Medulla oblongata (tissue), 1 donor: Measurements from ENCODE around the gene GRIK1.
"Not testable (repeated sequence)": the region's sequence is repeated elsewhere in the genome, so short reads cannot be mapped to it uniquely, and the experiment has no call there.

Experiments
- DNase-seq: peaks from one replicate; pipeline ENCODE4 v3.0.0-alpha.2; 2015; ENCODE audit errors: extremely low spot score

The GRIK1 gene

DNA sequence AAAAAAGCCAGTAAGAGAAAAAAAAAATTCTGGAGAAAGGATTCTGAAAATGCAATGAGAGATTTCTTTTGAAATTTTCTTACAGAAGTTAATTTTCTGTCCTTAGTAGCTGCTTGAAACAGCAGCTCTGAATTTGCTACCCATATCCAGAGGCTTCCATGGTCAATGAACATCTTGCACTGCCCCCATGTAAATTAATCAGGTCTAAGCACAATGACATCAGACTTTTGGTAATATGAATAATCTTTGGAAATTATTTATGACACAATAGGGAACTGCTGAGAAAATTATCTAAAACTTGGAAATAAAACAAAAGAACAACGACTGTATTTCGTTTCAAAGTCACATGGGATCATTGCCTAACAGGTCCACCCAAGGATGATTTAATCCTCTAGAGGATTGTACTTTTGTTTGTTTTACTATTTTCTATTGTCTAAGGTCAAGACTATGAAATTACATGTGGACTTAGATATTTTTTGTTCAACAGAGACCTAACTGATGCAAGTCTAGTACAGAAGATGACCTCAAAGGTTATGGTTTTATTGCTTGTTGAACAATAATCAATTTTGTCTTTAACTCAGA lies 328.9 kb downstream of the GRIK1 start:
- no peak for DNase-seq

DNA sequence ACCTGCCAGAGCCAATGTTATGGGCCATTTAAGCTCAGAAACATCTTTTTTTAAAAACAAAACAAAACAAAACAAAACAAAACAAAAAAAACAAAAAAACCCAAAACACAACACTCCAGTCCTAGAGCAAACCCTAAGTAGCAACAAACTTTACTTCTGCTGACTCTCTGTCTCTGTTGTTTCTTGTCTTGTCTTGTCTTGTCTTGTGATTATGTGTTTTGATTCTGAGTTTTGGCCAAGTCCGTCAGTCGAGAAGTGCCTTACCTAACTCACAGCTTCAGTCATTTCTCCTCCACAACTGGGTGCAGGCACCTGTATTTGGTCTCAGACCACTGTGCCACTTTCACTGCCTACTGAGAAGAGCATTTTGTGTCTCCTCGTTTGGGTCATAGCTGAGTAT lies 333.2 kb downstream of the GRIK1 start:
- no peak for DNase-seq

DNA sequence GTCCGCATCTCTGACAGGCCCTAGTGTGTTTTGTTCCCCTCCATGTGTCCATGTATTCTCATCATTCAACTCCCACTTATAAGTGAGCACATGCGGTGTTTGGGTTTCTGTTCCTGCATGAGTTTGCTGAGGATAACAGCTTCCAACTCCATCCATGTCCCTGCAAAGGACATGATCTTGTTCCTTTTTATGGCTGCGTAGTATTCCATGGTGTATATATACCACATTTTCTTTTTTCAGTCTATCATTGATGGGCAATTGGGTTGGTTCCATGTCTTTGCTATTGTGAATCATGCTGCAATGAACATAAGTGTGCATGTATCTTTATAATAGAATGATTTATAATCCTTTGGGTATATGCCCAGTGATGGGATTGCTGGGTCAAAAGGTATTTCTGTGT lies 334.6 kb downstream of the GRIK1 start:
- not testable (repeated sequence) for DNase-seq

DNA sequence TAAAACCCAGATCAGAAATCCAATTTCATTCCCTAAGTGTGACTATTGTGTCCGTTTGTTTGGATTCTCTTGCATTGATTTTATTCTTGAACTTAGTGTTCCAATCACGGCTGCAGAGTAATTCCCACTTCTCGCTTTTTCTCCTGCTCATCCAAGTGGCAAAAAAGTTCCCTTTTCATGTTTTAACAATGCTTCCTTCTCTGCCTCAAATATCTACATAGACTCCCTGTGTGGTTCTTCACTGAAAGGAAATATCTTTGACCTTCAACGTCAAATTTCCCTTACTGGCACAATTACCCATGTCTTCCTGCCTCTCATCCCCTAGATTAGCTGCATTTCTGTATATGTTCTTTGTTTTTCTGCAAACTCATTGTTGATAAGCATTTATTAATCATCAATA lies 335.7 kb downstream of the GRIK1 start:
- DNase-seq = no peak

DNA sequence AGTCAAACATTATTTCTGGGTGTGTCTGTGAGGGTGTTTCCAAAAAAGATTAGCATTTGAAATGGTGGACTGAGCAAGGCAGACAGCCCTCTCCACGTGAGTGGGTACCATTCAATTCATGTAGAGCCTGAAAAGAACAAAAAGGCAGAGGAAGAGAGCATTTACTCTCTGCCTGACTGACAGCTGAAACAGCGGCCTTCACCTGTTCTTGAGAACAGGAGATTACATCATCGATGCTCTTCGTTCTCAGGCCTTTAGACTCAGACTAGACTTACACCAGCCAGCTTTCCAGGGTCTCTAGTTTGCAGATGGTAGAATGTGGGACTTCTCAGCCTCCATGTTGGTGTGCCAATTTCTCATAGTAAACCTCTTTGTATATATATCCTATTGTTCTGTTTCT lies 338.7 kb downstream of the GRIK1 start:
- no peak for DNase-seq

DNA sequence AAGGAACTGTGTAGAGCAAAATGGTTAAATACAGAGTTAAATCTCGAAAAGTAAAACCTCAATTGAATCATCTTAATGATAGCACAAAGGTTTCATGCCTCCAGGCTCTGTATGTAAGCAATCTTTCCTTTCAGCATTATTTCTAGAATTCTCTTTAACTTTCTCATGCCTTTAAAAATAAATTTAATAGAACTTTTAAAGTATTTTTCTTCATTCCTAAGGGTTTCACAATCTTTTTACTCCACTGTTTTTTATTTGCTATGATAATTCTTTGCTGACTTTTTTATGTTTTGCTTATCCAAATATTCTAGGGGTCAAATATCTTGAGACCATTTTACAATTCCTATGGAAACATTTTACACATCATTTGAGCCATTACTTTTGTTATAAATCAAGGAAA lies 353.1 kb downstream of the GRIK1 start:
- no peak for DNase-seq

DNA sequence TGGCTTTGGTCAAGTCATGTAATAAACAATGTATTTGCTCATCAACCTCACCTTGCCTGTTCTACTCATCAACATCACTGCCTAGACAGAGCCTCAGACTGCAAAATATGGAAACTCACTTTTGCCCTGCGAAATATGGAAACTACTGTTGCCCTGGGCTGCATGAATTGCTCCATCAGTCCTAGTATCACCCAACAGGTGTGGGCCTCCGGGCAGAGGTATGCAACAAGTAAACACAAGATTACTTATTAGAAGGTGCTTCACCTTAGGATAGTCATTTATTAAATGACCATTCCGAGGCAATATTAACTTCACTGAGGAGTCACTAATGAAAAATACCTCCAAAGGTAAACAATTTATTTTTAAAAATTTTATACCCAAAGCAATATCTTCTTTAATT lies 354.3 kb downstream of the GRIK1 start:
- no peak for DNase-seq

DNA sequence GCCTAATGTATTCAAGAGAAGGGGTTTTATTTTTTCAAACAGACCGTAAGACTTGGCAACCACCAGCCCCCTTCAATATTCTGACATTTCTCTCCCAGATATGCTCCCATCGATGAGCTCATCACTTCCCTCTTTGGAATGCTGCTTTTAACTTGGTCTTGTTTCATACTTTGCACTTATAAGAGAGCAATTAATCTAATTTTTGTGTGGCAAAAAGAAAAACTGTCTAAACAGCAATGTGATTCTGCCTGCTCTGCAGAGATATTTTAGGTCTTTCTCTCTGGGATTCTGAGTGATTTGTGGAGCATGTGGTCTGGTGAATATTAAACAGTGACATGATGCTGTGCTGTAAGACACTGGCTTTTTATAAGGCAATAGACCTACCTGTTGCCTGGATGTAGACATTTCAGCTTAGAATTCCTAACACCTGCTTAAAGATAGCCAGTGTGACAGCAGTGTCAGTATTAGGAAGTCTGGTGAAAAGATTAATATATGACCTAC lies 356.3 kb downstream of the GRIK1 start:
- DNase-seq = no peak

DNA sequence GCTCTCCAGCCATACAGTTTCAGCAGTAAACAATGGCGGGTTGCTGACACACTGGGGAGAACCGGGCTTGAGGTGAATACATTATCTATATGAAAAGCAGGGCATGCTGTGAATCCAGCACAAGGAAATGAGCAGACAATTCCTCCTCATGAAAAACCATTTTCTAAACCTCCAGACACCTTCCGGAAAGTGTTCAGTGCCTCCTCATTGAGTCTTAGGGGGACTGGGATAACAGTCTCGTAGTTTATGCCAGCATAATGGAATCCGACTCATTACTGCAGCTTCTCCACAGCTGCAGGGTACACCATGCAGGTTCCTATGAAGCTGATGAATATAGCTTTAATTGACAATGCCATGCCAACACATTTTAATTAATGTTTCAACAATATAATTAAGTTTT lies 356.9 kb downstream of the GRIK1 start:
- DNase-seq = no peak

DNA sequence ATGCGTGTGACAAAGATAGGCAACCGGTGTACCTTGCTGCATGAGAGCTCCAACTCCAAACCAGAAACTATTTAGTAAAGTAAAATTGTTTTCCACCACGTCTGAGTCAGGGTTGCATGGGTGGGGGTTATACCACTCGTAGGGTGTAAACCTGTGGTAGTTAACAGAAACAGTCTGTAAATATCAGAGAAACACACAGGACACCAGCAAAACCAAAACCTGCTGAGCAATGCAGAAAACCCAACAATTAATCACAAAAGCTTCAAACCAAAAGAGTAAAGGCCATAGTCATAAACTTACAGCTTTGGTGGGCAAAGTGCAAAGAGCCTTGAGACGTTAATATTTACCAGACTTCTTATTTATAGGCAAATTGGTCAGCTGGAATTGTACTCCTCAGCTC lies 358.4 kb downstream of the GRIK1 start:
- no peak for DNase-seq

DNA sequence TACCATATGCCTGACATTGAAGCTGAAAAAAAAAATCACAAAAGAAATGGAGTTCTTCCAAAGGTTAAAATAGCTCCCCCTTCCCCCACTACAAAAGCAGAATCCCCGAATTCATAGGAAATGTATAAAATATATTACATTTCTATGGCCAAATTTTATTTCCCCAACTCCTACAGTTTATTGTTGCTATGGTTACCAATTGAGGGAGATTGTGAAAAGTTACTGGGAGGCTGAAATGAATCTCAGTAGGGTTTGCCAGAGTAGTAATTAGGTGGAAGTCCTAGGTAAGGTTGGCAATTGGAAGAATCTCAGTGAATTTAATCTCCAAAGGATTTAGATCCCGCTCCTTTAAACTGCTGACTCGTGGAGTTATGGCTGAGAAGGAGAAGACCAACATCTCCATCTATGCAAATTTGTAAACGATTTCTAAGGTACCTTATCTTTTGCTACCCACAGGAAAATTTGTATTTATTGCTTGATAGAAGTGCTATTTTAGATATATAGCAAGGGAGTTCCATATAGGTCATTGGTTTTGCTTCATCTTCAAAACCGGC lies 359.0 kb downstream of the GRIK1 start:
- no peak for DNase-seq

DNA sequence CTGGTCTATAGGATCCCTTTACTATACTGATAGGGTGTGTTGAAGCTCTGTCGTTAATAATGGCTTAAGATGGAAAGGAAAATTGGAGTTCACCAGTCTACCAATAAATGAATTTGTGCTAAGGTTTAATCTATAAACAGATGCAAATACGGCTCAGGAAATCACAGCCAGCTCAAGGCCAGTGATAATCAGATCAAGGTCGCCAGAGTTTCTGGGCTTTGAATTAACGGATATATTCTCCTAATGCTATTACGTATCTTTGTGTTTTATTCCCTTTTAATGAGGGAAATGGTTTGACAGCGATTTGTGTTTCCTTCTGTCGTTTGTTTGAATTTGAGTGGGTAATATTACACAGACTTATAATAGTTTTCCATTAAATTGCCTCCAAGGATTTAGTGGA lies 361.5 kb downstream of the GRIK1 start:
- DNase-seq = no peak

DNA sequence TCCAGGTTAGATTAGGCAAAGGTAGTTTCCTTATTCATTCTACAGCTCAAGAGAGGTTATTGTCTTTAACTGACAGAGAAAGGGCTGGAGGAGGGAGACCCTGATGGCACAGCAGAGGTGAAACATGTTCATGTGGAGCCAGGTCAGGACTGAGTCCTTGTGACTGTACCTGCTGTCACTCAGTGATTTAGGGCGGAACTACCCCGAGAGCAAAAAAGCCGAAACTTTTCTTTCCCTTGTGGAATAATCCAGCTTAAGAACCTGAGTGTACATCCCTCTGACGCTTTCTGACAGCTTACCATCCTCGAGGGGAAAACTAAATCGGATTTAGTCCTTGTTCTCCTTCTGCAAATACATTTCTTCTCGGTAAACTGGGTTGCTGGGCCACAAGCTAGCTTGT lies 367.8 kb downstream of the GRIK1 start:
- no peak for DNase-seq

DNA sequence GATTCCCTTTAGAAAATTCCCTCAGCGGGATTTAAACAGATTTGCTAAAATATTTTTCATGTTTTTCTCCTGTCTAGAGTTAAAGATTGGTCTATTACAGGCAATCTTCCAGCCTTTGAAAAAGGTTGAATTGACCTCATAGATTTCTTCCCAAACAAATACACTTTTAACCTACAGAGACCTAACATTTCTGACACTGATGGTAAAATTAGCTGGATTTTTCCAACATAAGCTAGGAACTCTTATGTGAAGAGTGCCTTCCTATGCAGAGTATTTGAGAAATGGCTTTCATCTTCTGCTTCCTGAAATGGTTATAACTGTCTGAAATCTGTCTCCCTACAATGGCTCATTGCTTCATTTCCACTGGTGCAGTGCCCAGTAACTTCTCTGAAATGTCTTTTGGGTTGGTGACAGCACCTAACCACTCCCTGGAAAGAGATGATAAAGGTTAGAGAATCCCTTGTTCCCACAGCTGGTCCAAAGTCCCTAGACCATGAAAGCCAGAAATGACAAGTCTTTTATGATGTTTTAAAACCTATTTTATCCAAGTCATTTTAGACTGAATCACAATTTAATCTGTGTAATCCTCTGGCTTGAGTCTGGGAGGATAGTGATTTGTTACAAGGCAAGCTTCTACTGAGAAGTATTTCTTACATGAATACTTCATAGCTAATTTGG lies 371.6 kb downstream of the GRIK1 start:
- DNase-seq = no peak

DNA sequence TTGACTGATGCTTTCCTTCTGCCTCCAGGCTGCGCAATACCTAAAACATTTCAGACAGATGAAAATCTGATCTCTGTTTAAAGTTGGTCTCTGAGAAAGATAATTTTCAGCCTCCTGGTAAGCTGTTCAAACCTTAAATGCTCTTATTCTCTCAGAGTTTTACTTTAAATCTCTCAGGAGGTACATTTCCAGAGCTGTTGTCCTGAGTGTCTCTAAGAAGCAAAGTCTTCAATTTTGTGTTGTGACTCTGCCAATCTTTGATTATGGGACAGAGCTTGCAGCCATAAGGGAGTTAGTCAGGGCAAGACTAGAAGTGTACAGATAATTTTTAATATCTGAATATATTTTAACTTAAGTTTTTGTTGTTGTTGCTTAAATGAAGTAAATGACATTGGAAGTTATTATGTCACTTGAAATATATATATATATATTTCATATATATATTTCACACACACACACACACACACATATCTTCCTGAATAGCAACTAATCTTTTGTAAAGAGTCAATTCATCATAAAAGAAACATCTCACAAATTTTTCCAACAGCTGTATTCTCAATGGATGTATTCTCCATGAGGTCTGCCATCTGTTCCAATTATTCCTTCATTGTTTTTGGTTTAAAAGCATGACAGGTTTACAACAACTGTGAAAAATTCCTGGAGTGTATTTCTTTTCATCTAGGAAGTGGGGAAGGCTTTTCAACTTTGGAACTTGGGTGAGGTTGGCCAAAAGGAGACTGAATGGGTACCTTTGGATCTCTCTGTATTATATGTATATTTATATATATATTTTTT lies 381.7 kb downstream of the GRIK1 start:
- no peak for DNase-seq

DNA sequence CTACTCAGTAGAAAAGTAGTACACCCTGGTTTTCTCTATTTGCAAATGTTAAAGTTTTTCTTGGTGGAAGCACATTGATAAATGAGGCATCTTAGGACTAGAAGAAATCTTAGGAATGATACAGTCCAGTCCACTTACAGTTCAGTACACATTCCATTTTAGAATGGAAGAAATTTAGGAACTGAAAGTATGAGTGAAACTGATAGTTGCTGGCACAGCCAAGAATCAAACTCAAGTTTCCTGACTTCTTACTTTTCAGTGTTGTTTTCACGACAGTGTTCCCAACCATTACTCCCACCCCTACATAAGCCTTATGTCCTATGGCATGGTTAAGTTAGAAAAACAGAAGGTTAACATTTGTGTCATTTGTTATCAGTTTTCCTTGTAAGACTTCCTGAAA lies 382.6 kb downstream of the GRIK1 start:
- DNase-seq = peak; percentile 56

DNA sequence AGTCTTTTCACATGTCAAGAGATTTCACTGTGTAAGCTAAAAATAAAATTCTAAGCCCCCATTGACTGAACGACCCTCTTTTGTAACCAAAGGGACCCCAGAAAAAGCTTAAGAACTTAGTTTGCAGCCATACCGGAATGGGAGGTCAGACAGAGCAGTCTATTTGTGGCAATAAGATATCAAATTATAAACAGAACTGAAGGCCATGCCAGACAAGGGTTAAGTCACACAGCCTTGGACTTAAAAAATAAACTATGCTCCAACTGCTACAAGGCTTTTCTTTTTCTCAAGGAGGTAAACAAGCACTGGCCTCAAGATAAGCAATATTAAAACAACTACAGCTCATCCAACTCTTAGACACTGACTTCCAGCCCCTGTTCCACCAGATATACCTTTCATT lies 384.2 kb downstream of the GRIK1 start:
- no peak for DNase-seq

DNA sequence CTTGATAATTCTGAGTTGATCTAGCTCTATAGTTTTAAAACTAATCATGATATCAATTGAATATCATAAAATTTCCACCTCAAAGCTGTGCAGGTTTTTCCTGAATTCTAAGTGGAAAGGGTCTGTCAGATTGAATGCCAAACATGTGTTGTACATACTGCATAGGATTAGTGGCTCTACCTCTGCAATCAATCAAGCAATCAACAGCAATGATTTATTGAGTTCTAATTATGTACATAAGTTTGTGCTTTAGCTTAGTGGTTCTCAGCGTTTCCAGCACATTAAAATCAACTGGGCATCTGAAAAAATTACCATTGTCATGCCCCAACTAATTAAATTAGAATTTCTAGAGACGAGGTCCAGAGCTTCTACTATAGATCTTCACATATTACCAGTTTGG lies 389.6 kb downstream of the GRIK1 start:
- no peak for DNase-seq

DNA sequence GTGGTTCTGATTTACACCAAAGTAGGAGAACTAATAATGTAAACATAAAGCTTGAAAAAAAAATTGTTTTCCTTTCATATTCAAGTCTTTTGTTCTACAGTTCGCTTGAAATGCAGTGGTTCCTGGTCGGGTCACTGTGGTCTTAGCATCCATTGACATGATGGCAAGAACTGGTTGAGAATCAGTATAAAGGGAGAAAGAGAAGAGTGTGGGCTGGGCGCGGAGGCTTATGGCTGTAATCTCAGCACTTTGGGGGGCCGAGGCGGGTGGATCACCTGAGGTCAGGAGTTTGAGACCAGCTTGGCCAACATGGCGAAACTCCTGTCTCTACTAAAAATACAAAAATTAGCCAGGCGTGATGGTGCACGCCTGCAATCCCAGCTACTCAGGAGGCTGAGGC lies 390.2 kb downstream of the GRIK1 start:
- no peak for DNase-seq

DNA sequence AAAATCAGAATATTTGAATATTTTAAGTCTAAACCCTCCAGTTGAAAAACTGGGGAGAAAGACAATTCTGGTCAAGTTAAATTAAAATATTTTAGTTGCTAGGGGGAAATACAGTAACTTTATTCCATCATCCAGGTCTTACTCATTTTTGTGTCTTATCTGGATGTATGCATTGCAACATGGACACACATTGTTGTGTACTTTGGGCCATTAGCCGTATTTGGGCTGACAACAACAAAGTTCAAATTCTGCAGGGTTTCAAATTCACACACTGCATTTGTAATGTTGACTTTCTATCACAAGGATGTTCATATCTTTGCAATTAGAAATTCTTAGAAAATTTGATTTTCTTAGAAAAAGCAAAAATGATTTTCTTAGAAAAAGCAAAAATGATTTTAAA lies 391.8 kb downstream of the GRIK1 start:
- DNase-seq = no peak

DNA sequence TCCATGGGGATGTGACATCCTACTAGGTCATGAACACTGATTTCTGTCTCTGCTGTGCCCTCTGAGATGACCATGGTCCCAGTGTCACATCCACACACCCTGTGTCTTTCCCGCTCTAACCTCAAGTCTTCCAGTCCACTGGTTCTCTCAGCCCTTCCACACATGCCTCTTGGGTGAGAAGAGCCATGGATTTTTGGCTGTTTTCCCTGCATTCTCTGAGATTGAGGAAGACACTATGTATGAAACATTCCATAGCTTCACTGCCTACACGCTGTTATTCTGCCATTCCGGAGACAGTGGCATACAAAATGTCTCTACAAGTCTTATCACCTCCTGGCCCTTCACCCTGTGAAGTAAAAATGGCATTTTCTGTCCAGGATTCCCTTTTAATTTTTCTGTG lies 393.7 kb downstream of the GRIK1 start:
- DNase-seq = no peak

DNA sequence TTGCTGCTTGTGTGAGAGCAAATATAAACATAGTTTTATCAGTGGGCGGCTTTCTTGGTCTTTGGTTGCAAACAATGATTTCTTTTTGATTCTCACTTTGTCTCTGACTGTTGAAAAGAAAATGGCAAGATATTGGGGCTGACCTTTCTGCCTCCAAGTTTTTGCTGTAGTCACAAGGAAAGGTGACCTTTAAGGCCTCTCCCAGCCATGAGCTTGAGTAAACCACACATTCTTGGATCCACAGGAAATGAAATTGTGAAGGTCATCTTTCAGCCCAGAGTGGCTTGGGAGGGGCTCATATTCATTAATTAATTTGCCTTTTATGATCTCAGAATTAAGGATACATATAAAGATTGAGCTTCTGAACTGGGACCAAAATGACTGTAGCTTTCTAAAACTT lies 399.5 kb downstream of the GRIK1 start:
- DNase-seq = no peak

DNA sequence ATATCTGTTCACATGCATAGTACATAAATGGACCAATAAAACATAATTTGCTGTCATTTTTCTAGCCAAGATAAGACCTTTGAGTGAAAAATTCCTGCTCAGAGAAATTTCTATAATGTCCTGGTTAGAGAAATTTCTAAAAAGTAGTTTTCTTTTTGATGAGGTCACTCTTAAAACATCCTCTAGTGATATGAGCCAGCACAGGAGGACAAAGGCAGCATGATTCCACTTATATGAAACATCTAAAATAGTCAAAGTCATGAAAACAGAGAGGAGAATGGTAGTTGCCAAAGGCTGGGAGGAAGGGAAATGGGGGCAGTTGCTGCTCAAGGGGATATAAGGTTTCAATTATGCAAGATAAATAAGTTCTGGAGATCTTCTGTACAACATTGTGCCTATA lies 401.7 kb downstream of the GRIK1 start:
- no peak for DNase-seq
